ENCODE results near the gene SPHK1.
A peak's percentile ranks its signal among the peaks of the same experiment; 100 is the strongest.
"Not testable (repeated sequence)": the region's sequence is repeated elsewhere in the genome, so short reads cannot be mapped to it uniquely, and the experiment has no call there.

The SPHK1 gene

DNA sequence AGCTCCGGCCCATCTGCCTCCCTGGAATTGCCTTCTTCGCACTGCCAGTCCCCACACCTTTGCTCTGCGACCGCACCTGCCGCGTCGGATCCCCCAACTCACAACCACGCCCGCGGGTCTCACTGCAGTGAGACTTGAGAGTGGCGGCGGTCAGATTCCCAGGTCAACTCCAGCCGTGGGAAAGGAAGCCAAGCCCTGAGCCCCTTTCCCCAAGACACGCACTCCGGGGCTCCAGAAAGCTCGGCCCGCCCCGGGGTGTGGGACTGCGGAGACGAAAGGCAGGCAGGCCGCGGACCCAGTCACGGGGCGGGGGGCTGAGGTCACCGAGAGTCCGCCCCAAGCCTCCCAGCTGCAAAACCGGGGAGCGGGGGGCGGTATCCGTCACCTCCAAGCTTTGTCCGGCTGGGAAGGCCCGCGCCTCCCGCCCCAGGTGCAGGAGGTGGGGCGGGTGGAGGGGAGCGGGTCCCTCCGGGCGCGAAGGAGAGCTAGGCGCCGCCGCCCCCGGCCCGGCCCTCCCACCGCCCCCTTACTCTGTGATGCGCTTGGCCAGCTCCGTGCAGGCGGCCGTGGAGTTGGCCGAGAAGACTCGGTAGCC, 31.3 kb upstream of the SPHK1 start:
- Histone ChIP-seq H3K27ac (ENCODE audit: low read length) (peak overlapping the region; percentile 87), H3K9me3 (ENCODE audit: control insufficient read depth in 2 of 2, low read length in 2 of 2) (no peaks in the 10 kb centered on the region), H3K27me3 (ENCODE audit: control insufficient read depth in 1 of 2, insufficient read depth in 2 of 2, low read length in 2 of 2) (no peaks in the 10 kb centered on the region), H3K4me3 (ENCODE audit: low read length in 2 of 2) (peak overlapping the region; percentile 90 to 92), H3K36me3 (ENCODE audit: control insufficient read depth in 2 of 2, insufficient read depth in 2 of 2, low read length in 2 of 2) (no peaks in the 10 kb centered on the region), H3K9ac (ENCODE audit: low read length in 2 of 2) (peak overlapping the region; percentile 66 to 86), H3K4me1 (ENCODE audit: control insufficient read depth, insufficient read depth, low read length) (peaks cover 9% of the 10 kb centered on the region)

DNA sequence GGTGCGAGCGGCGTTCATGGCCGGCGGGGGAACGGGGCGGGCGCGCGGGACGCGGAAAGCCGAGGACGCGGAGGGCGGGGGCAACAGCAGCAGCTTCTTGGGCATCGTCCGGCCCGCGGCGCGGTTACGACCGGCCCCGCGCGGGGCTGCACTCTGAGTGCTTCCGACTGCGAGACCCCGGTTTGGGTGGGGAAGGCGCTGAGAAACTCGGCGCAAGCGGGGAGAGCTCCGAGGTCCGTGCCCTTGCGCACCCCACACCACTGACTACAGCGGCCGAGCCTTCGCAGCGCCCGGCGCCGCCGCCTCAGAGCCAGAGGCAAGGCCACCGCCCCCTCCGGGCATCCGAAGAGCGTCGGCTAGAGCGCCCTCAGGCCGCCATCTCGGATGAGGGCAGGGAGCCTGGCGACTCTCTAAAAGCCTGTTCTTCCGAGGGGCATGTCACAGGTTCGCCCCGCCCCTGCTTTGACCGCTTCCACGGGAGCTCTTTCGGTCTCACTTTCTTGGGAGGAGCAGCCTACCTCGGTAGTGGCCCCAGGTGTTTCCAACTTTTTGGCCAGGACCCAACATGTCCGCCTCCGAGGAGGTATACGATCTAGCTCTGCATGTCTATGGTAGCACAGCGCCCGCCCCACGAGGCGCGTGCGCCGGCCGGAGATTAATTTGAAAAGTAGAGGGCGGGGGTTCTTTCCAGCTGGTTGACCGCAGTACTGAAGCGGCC, 30.7 kb upstream of the SPHK1 start, which contains the start of gene PRPSAP1:
PRPSAP1 (minus strand) TSS at position 318 of the 718 bp plus-strand sequence; CDS start at position 105, 213 bp downstream.
- Histone ChIP-seq H3K27me3 (ENCODE audit: control insufficient read depth in 1 of 2, insufficient read depth in 2 of 2, low read length in 2 of 2) (no peaks in the 10 kb centered on the region), H3K4me1 (ENCODE audit: control insufficient read depth, insufficient read depth, low read length) (peaks cover 9% of the 10 kb centered on the region), H3K36me3 (ENCODE audit: control insufficient read depth in 2 of 2, insufficient read depth in 2 of 2, low read length in 2 of 2) (no peaks in the 10 kb centered on the region), H3K9ac (ENCODE audit: low read length in 2 of 2) (peak within 1 kb of the TSS; percentile 86 to 93), H3K4me3 (ENCODE audit: low read length in 2 of 2) (peak within 1 kb of the TSS; percentile 90 to 92), H3K27ac (ENCODE audit: low read length) (peak within 1 kb of the TSS; percentile 87), H3K9me3 (ENCODE audit: control insufficient read depth in 2 of 2, low read length in 2 of 2) (no peaks in the 10 kb centered on the region)

DNA sequence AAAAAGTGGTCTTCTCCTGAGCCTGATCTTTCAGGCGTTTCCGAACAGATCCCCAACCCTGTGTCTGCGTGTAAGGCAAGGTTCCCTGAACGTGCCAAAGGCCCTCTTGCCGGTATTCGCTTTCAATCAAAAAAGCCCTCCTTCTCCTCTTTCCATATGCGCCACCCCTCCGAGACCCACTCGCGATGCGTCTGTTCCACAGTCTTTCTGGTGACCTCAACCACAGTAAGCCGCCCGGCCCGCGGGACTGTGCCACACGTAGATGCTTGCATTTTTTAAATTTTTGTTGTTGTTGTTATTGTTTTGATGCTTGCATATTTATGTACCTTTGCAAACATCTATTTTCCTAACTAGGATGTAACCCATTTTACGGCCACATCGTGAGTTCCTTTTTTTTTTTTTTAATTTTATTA, 30.1 kb upstream of the SPHK1 start:
- H3K36me3 ChIP-seq (ENCODE audit: control insufficient read depth in 2 of 2, insufficient read depth in 2 of 2, low read length in 2 of 2) = no peaks in the 10 kb centered on the region
- no peaks in the 10 kb centered on the region for H3K27me3 ChIP-seq (ENCODE audit: control insufficient read depth in 1 of 2, insufficient read depth in 2 of 2, low read length in 2 of 2)
- peak overlapping the region; percentile 90 to 92 for H3K4me3 ChIP-seq (ENCODE audit: low read length in 2 of 2)
- no peak overlapping the region for H3K27ac ChIP-seq (ENCODE audit: low read length)
- H3K4me1 ChIP-seq (ENCODE audit: control insufficient read depth, insufficient read depth, low read length) = peaks cover 9% of the 10 kb centered on the region
- peak overlapping the region; percentile 51 to 86 for H3K9ac ChIP-seq (ENCODE audit: low read length in 2 of 2)
- H3K9me3 ChIP-seq (ENCODE audit: control insufficient read depth in 2 of 2, low read length in 2 of 2) = no peaks in the 10 kb centered on the region

DNA sequence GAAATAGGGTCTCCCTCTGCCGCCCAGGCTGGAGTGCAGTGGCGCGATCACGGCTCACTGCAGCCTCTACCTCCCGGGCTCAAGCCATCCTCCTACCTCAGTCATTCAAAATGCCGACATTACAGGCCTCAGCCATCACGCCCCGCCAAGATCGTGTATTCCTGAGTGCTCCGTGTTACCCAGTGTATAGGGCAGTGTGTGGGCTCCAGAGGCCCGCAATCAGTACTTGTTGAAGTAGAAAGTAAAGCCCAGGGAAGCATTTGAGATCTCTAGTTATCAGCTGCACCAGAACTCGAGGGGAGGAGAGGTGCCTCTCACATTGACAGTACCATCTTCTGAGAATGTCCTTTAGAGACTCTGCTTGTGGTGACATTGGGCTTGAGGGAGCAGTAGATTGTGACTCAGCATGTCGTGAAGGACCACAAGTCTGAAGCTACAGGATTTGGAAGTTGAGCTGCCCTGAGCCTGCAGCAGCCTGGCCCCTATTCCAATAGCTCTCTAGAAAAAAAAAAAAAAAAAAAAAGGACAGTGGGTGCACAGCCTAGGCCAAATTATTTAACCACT, 29.6 kb upstream of the SPHK1 start:
- no peaks in the 10 kb centered on the region for H3K36me3 ChIP-seq (ENCODE audit: control insufficient read depth in 2 of 2, insufficient read depth in 2 of 2, low read length in 2 of 2)
- H3K4me1 ChIP-seq (ENCODE audit: control insufficient read depth, insufficient read depth, low read length) = peaks cover 9% of the 10 kb centered on the region
- no peaks in the 10 kb centered on the region for H3K9me3 ChIP-seq (ENCODE audit: control insufficient read depth in 2 of 2, low read length in 2 of 2)
- no peak overlapping the region for H3K4me3 ChIP-seq (ENCODE audit: low read length in 2 of 2)
- no peak overlapping the region for H3K27ac ChIP-seq (ENCODE audit: low read length)
- no peaks in the 10 kb centered on the region for H3K27me3 ChIP-seq (ENCODE audit: control insufficient read depth in 1 of 2, insufficient read depth in 2 of 2, low read length in 2 of 2)
- H3K9ac ChIP-seq (ENCODE audit: low read length in 2 of 2) = no peak overlapping the region

DNA sequence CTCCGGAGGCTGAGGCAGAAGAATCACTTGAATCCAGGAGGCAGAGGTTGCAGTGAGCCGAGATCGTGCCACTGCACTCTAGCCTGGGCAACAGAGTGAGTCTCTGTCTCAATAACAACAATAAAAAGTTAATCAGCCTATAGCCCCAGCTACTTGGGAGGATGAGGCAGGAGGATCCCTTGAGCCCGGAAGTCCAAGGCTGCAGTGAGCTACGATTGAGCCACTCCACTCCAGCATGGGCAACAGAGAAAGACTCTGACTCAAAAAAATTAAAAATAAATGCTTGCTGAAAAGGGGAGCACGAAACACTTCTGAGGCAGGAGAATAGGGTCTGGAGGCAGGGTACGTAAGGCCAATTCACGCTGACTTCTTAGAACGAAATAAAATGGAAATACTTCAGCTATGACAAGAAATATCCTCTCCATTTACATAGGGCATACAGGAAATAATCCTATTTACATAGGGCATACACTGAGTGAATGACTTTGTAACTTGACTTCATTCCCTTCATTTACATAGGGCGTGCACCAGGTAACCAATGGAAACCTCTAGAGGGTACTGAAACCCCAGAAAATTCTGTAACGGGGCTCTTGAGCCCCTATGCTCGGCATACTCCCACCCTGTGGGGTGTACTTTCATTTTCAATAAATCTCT, 27.5 kb upstream of the SPHK1 start:
- Histone ChIP-seq H3K4me3 (ENCODE audit: low read length in 2 of 2) (no peak overlapping the region), H3K9ac (ENCODE audit: low read length in 2 of 2) (no peak overlapping the region), H3K9me3 (ENCODE audit: control insufficient read depth in 2 of 2, low read length in 2 of 2) (no peaks in the 10 kb centered on the region), H3K27ac (ENCODE audit: low read length) (no peak overlapping the region), H3K36me3 (ENCODE audit: control insufficient read depth in 2 of 2, insufficient read depth in 2 of 2, low read length in 2 of 2) (no peaks in the 10 kb centered on the region), H3K27me3 (ENCODE audit: control insufficient read depth in 1 of 2, insufficient read depth in 2 of 2, low read length in 2 of 2) (no peaks in the 10 kb centered on the region), H3K4me1 (ENCODE audit: control insufficient read depth, insufficient read depth, low read length) (peaks cover 11% of the 10 kb centered on the region)

DNA sequence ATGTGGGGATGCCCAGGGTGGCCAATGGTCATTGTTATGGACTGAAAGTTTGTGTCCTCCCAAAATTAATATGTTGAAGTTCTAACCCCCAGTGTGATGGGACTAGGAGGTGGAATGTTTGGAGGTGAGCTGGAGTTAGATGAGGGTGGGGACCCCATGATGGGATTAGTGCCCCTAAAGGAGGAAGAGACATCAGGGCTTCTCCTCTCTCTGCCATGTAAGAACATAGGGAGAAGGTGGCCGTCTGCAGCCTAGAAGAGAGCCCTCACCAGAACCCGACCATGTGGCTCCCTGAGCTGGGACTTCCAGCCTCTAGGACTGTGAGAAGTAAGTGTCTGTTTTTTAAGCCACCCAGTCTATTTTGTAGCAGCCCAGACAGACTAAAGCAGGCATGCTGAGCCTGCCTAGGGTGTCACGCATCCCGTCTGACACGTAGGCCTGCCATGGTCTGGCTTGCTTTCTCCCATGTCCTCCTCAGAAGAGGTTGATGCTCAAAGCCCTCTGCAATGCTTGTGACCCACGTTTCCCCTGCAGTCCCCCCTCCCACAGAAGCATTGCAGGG, 26.7 kb upstream of the SPHK1 start:
- Histone ChIP-seq H3K27ac (ENCODE audit: low read length) (no peak overlapping the region), H3K4me3 (ENCODE audit: low read length in 2 of 2) (no peak overlapping the region), H3K4me1 (ENCODE audit: control insufficient read depth, insufficient read depth, low read length) (peaks cover 13% of the 10 kb centered on the region), H3K9ac (ENCODE audit: low read length in 2 of 2) (no peak overlapping the region), H3K36me3 (ENCODE audit: control insufficient read depth in 2 of 2, insufficient read depth in 2 of 2, low read length in 2 of 2) (no peaks in the 10 kb centered on the region), H3K9me3 (ENCODE audit: control insufficient read depth in 2 of 2, low read length in 2 of 2) (no peaks in the 10 kb centered on the region), H3K27me3 (ENCODE audit: control insufficient read depth in 1 of 2, insufficient read depth in 2 of 2, low read length in 2 of 2) (no peaks in the 10 kb centered on the region)

DNA sequence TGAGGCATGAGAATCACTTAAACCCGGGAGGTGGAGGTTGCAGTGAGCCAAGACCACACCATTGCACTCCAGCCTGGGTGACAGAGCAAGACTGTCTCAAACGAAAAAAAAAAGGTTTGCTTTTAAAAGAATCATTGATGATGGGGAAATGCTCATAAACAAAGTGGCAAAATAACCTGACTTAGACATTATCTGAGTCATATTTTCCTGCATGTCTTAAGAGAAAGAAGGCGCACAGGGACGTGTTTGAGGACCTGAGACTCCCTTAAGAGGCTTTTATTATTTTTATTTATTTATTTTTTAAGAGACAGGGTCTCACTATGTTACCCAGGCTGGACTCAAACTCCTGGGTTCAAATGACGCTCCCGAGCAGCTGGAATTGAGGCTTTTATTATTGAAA, 25.0 kb upstream of the SPHK1 start:
- H3K4me1 ChIP-seq (ENCODE audit: control insufficient read depth, insufficient read depth, low read length) = peaks cover 7% of the 10 kb centered on the region
- H3K27me3 ChIP-seq (ENCODE audit: control insufficient read depth in 1 of 2, insufficient read depth in 2 of 2, low read length in 2 of 2) = no peaks in the 10 kb centered on the region
- H3K9me3 ChIP-seq (ENCODE audit: control insufficient read depth in 2 of 2, low read length in 2 of 2) = no peaks in the 10 kb centered on the region
- no peak overlapping the region for H3K9ac ChIP-seq (ENCODE audit: low read length in 2 of 2)
- H3K27ac ChIP-seq (ENCODE audit: low read length) = no peak overlapping the region
- no peaks in the 10 kb centered on the region for H3K36me3 ChIP-seq (ENCODE audit: control insufficient read depth in 2 of 2, insufficient read depth in 2 of 2, low read length in 2 of 2)
- H3K4me3 ChIP-seq (ENCODE audit: low read length in 2 of 2) = no peak overlapping the region

DNA sequence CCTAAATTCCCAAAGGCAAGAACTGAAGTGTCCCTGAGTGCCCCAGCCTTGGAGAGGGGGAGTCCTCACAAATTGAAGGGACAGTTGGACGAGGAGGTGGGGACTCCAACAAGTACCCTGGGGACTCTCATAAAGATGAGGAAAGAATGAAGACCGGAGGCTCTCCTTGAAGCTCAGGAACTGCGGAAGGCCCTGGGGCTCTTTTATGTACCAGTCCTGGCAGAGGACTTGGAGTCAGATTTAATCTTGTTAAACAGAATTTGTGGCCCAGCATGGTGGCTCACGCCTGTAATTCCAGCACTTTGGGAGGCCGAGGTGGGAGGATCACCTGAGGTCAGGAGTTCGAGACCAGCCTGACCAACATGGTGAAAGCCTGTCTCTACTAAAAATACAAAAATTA, 24.6 kb upstream of the SPHK1 start:
- not testable (repeated sequence) for H3K4me3 ChIP-seq (ENCODE audit: low read length in 2 of 2); H3K27me3 ChIP-seq (ENCODE audit: control insufficient read depth in 1 of 2, insufficient read depth in 2 of 2, low read length in 2 of 2); H3K27ac ChIP-seq (ENCODE audit: low read length)

DNA sequence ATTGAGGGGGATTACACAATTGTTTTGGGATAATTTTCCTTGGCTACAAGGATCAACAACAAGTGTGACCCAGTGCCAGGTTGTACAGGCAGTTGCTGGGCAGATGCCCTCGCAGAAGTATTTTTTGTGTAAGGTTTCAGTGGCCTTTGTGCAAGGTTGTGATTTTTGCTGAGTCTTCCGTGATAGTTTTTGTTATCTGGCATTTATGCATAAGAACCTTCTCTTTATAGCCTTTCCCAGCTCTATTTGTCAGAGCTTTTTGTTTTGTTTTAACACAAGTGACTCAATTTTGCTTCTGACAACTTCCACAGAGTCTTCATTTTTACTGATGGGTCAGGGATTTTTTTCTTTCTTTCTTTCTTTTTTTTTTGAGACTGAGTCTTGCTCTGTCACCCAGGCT, 23.9 kb upstream of the SPHK1 start:
- no peaks in the 10 kb centered on the region for H3K36me3 ChIP-seq (ENCODE audit: control insufficient read depth in 2 of 2, insufficient read depth in 2 of 2, low read length in 2 of 2)
- no peaks in the 10 kb centered on the region for H3K9me3 ChIP-seq (ENCODE audit: control insufficient read depth in 2 of 2, low read length in 2 of 2)
- no peak overlapping the region for H3K27ac ChIP-seq (ENCODE audit: low read length)
- peaks cover 6% of the 10 kb centered on the region for H3K4me1 ChIP-seq (ENCODE audit: control insufficient read depth, insufficient read depth, low read length)
- H3K9ac ChIP-seq (ENCODE audit: low read length in 2 of 2) = no peak overlapping the region
- H3K4me3 ChIP-seq (ENCODE audit: low read length in 2 of 2) = no peak overlapping the region
- no peaks in the 10 kb centered on the region for H3K27me3 ChIP-seq (ENCODE audit: control insufficient read depth in 1 of 2, insufficient read depth in 2 of 2, low read length in 2 of 2)

More for the DNA sequence above, 24.6 kb upstream of the SPHK1 start:
- not testable (repeated sequence) for H3K9me3 ChIP-seq (ENCODE audit: control insufficient read depth in 2 of 2, low read length in 2 of 2); H3K36me3 ChIP-seq (ENCODE audit: control insufficient read depth in 2 of 2, insufficient read depth in 2 of 2, low read length in 2 of 2); H3K4me1 ChIP-seq (ENCODE audit: control insufficient read depth, insufficient read depth, low read length); H3K9ac ChIP-seq (ENCODE audit: low read length in 2 of 2)

DNA sequence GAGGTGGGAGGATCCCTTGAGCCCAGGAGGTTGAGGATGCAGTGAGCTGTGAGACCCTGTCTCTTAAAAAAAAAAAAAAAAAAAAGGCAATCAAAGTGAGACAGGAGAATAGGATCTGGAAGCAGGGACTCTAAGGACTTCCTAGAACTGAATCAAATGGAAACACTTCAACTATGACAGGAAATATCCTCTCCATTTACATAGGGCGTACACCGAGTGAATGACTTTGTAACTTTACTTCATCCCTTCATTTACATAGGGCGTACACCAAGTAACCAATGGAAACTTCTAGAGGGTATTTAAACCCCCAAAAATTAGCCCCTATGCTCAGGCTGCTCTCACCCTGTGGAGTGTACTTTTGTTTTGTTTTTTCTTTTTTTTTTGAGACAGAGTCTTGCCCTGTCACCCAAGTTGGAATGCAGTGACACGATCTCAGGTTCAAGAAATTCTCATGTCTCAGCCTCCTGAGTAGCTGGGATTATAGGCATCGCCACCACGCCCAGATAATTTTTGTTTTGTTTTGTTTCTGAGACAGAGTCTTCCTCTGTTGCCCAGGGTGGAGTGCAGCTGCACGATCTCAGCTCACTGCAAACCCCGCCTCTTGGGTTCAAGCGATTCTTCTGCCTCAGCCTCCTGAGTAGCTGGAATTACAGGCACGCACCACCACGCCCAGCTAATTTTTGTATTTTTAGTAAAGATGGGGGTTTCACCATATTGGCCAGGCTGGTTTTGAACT, 21.1 kb upstream of the SPHK1 start:
- peaks cover 6% of the 10 kb centered on the region for H3K4me1 ChIP-seq (ENCODE audit: control insufficient read depth, insufficient read depth, low read length)
- no peak overlapping the region for H3K4me3 ChIP-seq (ENCODE audit: low read length in 2 of 2)
- no peak overlapping the region for H3K27ac ChIP-seq (ENCODE audit: low read length)
- H3K36me3 ChIP-seq (ENCODE audit: control insufficient read depth in 2 of 2, insufficient read depth in 2 of 2, low read length in 2 of 2) = no peaks in the 10 kb centered on the region
- no peak overlapping the region for H3K9ac ChIP-seq (ENCODE audit: low read length in 2 of 2)
- H3K27me3 ChIP-seq (ENCODE audit: control insufficient read depth in 1 of 2, insufficient read depth in 2 of 2, low read length in 2 of 2) = no peaks in the 10 kb centered on the region
- H3K9me3 ChIP-seq (ENCODE audit: control insufficient read depth in 2 of 2, low read length in 2 of 2) = no peaks in the 10 kb centered on the region

Data from stomach smooth muscle (tissue), 2 donors.